Ovary (tissue), 3 donors: ENCODE results near the gene SEMA3B.

Experiments used
- CTCF ChIP-seq, 3 donors: fragments of 450-650 bp in 2 of 3; fragments of 200-600 bp in 1 of 3; IDR thresholded peaks; one replicate each; pipeline versions ENCODE4 v1.5.1 to v1.8.0; 2016 to 2022; ENCODE audit warnings: antibody characterized with exemption in 3 of 3, mild to moderate bottlenecking in 1 of 3
- EP300 ChIP-seq: sonication (generic); formaldehyde crosslinking; IDR thresholded peaks from one replicate; pipeline ENCODE4 v1.6.1; 2017; ENCODE audit warnings: antibody characterized with exemption
- POLR2A ChIP-seq: fragments of 450-650 bp; IDR thresholded peaks from one replicate; pipeline ENCODE4 v1.6.1; 2017; ENCODE audit warnings: antibody characterized with exemption, mild to moderate bottlenecking, moderate library complexity
- donor health status: DM: no; HTN: no; CAD: no.

- TF ChIP-seq CTCF (IDR thresholded peaks at IDR 0.05), result peak; percentile 99 to 100 (median 100)
- no peak for TF ChIP-seq EP300
- TF ChIP-seq POLR2A, result peak; percentile 92
Observed at GRCh38 chr3:50260027-50260941, 8.7 kb upstream of the SEMA3B start.
